HepG2 (cell line): ENCODE data around the gene CHKA. TPM values are rescaled to one million over a fixed set of nuclear protein-coding genes. Genes with fewer than 3 reads are reported as not detected.

Experiments used
- NFYC ChIP-seq: IDR thresholded peaks from 2 replicates; pipeline ENCODE4 v1.6.1; 2016; ENCODE audit warnings: missing genetic modification reagents, missing compliant biosample characterization
- PAWR ChIP-seq: sonication (generic); formaldehyde crosslinking; IDR thresholded peaks from 2 replicates; pipeline ENCODE4 v1.4.0; 2020; ENCODE audit warnings: missing genetic modification reagents, mild to moderate bottlenecking, borderline replicate concordance
- PHF8 ChIP-seq: sonication (generic); formaldehyde crosslinking; IDR thresholded peaks from 2 replicates; pipeline ENCODE4 v1.5.0; 2020; ENCODE audit warnings: missing genetic modification reagents
- RAD21 ChIP-seq: fragments of 450-650 bp; formaldehyde crosslinking; IDR thresholded peaks from 2 replicates; pipeline ENCODE4 v1.5.0; 2020; ENCODE audit warnings: mild to moderate bottlenecking
- SIN3A ChIP-seq: IDR thresholded peaks from 2 replicates; pipeline ENCODE4 v1.6.1; 2011; ENCODE audit warnings: low read depth, mild to moderate bottlenecking, control low read depth, low read length, borderline replicate concordance
- SNAI1 ChIP-seq: sonication (generic); formaldehyde crosslinking; IDR thresholded peaks from 2 replicates; pipeline ENCODE4 v1.5.0; 2020; ENCODE audit warnings: mild to moderate bottlenecking, missing genetic modification reagents, borderline replicate concordance
- SOX13 ChIP-seq, 3 experiments: fragments of 450-650 bp in 1 of 3; sonication (generic) in 1 of 3; formaldehyde crosslinking in 1 of 3; IDR thresholded peaks in 2 of 3; conservative IDR thresholded peaks in 1 of 3; 2 replicates each; pipeline versions ENCODE4 v1.5.0 to v1.6.1; 2016 to 2020; ENCODE audit warnings: antibody characterized with exemption in 1 of 3, mild to moderate bottlenecking in 1 of 3, missing compliant biosample characterization in 1 of 3, missing genetic modification reagents in 1 of 3, moderate library complexity in 1 of 3
- SP1 ChIP-seq, 2 experiments: fragments of 450-650 bp in 1 of 2; sonication (generic) in 1 of 2; formaldehyde crosslinking in 1 of 2; IDR thresholded peaks; 2 replicates each; pipeline versions ENCODE4 v1.4.0 to v1.6.1; 2016 to 2020; ENCODE audit warnings: missing genetic modification reagents in 1 of 2
- ZBTB20 ChIP-seq: sonication (generic); formaldehyde crosslinking; IDR thresholded peaks from 2 replicates; pipeline ENCODE4 v1.8.1; 2023; ENCODE audit warnings: missing genetic modification reagents, low read depth, mild to moderate bottlenecking, borderline replicate concordance
- ZBTB21 ChIP-seq: sonication (generic); formaldehyde crosslinking; IDR thresholded peaks from 2 replicates; pipeline ENCODE4 v1.4.0; 2020; ENCODE audit warnings: missing genetic modification reagents
- ZNF264 ChIP-seq: sonication (generic); formaldehyde crosslinking; IDR thresholded peaks from 2 replicates; pipeline ENCODE4 v1.4.0; 2020; ENCODE audit warnings: missing genetic modification reagents
- ZNF432 ChIP-seq: sonication (generic); formaldehyde crosslinking; IDR thresholded peaks from 2 replicates; pipeline ENCODE4 v1.5.0; 2020; ENCODE audit warnings: missing genetic modification reagents, mild to moderate bottlenecking, borderline replicate concordance
- ZNF556 ChIP-seq: sonication (generic); formaldehyde crosslinking; IDR thresholded peaks from 2 replicates; pipeline ENCODE4 v1.4.0; 2020; ENCODE audit warnings: mild to moderate bottlenecking, missing genetic modification reagents, borderline replicate concordance
- ZNF605 ChIP-seq: sonication (generic); formaldehyde crosslinking; IDR thresholded peaks from 2 replicates; pipeline ENCODE4 v1.8.0; 2022; ENCODE audit warnings: mild to moderate bottlenecking, missing genetic modification reagents
- polyA plus RNA-seq, 8 experiments: library from polyadenylated mRNA; depleted of rRNA in 3 of 8; stranded (reverse) in 7 of 8; unstranded in 1 of 8; fragments of >200 nt; fragmentation: Illumina TruSeq in 4 of 8; extraction: Trizol in 4 of 8; gene quantifications; 2 replicates each; pipeline versions ENCODE4 v1.2.1 to v1.2.3, GENCODE V29; 2011 to 2016; ENCODE audit warnings: low read depth in 4 of 8, missing spikeins in 1 of 8, mixed read lengths in 1 of 8; ENCODE audit not compliant: insufficient read depth in 1 of 8
- total RNA-seq, 5 experiments: library from RNA; depleted of rRNA; stranded (reverse); fragments of >200 nt; fragmentation: Illumina TruSeq; extraction: Trizol; gene quantifications; 2 replicates each; pipeline ENCODE4 v1.2.3, GENCODE V29; 2016; ENCODE audit warnings: low read depth in 1 of 5
- TF ChIP-seq, protein P1 (sequence below): sonication (generic); formaldehyde crosslinking; IDR thresholded peaks from 2 replicates; pipeline ENCODE4 v1.4.0; 2020; ENCODE audit warnings: missing genetic modification reagents
- TF ChIP-seq, protein P2 (sequence below): sonication (generic); formaldehyde crosslinking; IDR thresholded peaks from 2 replicates; pipeline ENCODE4 v1.4.0; 2020; ENCODE audit warnings: missing genetic modification reagents, borderline replicate concordance
- TF ChIP-seq, protein P3 (sequence below): sonication (generic); formaldehyde crosslinking; IDR thresholded peaks from 2 replicates; pipeline ENCODE4 v1.5.0; 2020; ENCODE audit warnings: missing genetic modification reagents
- TF ChIP-seq, protein P4 (sequence below): sonication (generic); formaldehyde crosslinking; IDR thresholded peaks from 2 replicates; pipeline ENCODE4 v1.8.1; 2023; ENCODE audit warnings: mild to moderate bottlenecking, missing genetic modification reagents

Gene CHKA
- total and polyA plus RNA-seq, 2 of the 13 experiments (the other 11 are each of a cell fraction or from before 2014, with no cell fraction given): 71.6 to 92.7 TPM

DNA sequence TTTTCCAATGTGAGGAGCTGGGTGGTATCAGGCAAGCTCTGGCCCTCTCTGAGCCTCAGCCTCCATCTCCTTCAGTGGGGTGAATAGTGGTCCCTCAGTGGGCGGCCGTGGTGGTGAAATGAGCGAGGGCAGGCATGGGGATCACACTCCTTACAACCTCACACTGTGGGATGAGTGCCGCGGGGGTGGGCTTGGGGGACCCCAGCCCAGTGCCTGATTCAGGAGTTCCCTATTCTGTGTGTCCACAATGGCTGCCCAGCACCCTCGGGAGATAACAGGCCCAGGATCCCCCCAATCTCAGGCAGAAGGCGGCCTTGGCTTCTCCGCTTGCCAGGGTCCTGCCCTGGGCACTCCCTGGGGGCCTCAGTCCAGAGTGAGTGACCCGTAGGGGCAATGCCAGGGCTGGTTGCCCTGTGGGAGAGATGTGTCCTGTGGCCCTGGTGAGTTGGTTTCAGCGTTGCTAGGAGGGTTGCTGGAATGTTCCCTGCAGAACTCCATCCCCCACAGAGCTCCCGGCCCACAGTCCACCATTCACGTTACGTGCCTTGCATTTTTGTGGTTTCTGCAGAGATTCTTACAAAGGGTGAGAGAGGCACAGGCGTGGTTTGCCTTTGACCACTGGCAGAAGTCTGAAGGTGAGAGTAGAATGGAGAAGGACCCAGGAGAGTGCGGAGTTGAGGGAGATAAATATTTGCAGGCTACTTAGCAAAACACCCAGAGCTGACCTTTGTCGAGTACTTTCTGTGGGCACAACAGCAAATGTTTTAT lies 108.2 kb downstream of the CHKA start (continued):
- TF ChIP-seq, protein P1, sequence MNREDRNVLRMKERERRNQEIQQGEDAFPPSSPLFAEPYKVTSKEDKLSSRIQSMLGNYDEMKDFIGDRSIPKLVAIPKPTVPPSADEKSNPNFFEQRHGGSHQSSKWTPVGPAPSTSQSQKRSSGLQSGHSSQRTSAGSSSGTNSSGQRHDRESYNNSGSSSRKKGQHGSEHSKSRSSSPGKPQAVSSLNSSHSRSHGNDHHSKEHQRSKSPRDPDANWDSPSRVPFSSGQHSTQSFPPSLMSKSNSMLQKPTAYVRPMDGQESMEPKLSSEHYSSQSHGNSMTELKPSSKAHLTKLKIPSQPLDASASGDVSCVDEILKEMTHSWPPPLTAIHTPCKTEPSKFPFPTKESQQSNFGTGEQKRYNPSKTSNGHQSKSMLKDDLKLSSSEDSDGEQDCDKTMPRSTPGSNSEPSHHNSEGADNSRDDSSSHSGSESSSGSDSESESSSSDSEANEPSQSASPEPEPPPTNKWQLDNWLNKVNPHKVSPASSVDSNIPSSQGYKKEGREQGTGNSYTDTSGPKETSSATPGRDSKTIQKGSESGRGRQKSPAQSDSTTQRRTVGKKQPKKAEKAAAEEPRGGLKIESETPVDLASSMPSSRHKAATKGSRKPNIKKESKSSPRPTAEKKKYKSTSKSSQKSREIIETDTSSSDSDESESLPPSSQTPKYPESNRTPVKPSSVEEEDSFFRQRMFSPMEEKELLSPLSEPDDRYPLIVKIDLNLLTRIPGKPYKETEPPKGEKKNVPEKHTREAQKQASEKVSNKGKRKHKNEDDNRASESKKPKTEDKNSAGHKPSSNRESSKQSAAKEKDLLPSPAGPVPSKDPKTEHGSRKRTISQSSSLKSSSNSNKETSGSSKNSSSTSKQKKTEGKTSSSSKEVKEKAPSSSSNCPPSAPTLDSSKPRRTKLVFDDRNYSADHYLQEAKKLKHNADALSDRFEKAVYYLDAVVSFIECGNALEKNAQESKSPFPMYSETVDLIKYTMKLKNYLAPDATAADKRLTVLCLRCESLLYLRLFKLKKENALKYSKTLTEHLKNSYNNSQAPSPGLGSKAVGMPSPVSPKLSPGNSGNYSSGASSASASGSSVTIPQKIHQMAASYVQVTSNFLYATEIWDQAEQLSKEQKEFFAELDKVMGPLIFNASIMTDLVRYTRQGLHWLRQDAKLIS (CRISPR knock-in tag): no peak
- TF ChIP-seq SNAI1 (CRISPR knock-in tag) (no peak), ZNF556 (CRISPR knock-in tag) (no peak), RAD21 (CRISPR knock-in tag) (no peak), ZBTB21 (no peak), ZNF605 (CRISPR knock-in tag) (no peak), SP1 (IDR thresholded peaks at IDR 0.05) (no peak), SP1 (CRISPR knock-in tag; IDR thresholded peaks at IDR 0.05) (no peak), SIN3A (no peak), PHF8 (peak; percentile 34; the same call in 1 of the 2 replicates), ZNF264 (CRISPR knock-in tag) (no peak), SOX13 (IDR thresholded peaks at IDR 0.05) (no peak), SOX13 (CRISPR knock-in tag; conservative IDR thresholded peaks at IDR 0.05 in 1 of 2, IDR thresholded peaks at IDR 0.05 in 1 of 2) (peak in 1 of 2 experiments; percentile 85; a peak in 2 of 4 replicates), PAWR (CRISPR knock-in tag) (no peak), ZBTB20 (CRISPR knock-in tag) (0 out of 2 replicates have a peak, but pooled peaks have one; percentile 13), NFYC (CRISPR knock-in tag) (no peak), ZNF432 (CRISPR knock-in tag) (no peak)
- TF ChIP-seq, protein P2, sequence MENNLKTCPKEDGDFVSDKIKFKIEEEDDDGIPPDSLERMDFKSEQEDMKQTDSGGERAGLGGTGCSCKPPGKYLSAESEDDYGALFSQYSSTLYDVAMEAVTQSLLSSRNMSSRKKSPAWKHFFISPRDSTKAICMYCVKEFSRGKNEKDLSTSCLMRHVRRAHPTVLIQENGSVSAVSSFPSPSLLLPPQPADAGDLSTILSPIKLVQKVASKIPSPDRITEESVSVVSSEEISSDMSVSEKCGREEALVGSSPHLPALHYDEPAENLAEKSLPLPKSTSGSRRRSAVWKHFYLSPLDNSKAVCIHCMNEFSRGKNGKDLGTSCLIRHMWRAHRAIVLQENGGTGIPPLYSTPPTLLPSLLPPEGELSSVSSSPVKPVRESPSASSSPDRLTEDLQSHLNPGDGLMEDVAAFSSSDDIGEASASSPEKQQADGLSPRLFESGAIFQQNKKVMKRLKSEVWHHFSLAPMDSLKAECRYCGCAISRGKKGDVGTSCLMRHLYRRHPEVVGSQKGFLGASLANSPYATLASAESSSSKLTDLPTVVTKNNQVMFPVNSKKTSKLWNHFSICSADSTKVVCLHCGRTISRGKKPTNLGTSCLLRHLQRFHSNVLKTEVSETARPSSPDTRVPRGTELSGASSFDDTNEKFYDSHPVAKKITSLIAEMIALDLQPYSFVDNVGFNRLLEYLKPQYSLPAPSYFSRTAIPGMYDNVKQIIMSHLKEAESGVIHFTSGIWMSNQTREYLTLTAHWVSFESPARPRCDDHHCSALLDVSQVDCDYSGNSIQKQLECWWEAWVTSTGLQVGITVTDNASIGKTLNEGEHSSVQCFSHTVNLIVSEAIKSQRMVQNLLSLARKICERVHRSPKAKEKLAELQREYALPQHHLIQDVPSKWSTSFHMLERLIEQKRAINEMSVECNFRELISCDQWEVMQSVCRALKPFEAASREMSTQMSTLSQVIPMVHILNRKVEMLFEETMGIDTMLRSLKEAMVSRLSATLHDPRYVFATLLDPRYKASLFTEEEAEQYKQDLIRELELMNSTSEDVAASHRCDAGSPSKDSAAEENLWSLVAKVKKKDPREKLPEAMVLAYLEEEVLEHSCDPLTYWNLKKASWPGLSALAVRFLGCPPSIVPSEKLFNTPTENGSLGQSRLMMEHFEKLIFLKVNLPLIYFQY: no peak; the same call in 1 of the 2 replicates
- TF ChIP-seq, protein P3, sequence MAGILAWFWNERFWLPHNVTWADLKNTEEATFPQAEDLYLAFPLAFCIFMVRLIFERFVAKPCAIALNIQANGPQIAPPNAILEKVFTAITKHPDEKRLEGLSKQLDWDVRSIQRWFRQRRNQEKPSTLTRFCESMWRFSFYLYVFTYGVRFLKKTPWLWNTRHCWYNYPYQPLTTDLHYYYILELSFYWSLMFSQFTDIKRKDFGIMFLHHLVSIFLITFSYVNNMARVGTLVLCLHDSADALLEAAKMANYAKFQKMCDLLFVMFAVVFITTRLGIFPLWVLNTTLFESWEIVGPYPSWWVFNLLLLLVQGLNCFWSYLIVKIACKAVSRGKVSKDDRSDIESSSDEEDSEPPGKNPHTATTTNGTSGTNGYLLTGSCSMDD (CRISPR knock-in tag): no peak
- TF ChIP-seq, protein P4, sequence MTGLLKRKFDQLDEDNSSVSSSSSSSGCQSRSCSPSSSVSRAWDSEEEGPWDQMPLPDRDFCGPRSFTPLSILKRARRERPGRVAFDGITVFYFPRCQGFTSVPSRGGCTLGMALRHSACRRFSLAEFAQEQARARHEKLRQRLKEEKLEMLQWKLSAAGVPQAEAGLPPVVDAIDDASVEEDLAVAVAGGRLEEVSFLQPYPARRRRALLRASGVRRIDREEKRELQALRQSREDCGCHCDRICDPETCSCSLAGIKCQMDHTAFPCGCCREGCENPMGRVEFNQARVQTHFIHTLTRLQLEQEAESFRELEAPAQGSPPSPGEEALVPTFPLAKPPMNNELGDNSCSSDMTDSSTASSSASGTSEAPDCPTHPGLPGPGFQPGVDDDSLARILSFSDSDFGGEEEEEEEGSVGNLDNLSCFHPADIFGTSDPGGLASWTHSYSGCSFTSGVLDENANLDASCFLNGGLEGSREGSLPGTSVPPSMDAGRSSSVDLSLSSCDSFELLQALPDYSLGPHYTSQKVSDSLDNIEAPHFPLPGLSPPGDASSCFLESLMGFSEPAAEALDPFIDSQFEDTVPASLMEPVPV: no peak
